IMR-90 (cell line): ENCODE measurements around the gene ABHD12B. TPM values are rescaled to one million over a fixed set of nuclear protein-coding genes. Genes with fewer than 3 reads are reported as not detected.

ENCODE experiments used
- ATAC-seq: fragments of 200-7000 bp; cut with Tn5 transposase; 2 replicates; pipeline ENCODE4 v1.9.1; 2020; ENCODE audit warnings: low read depth, mild to moderate bottlenecking, moderate library complexity
- BruUV-seq: library from RNA; stranded (reverse); fragments of 400-500 nt; replicated peaks from 2 replicates; lab custom pipeline; 2021; lab: Mats Ljungman, UMichigan
- CTCF ChIA-PET: fragments of 300-600 bp; formaldehyde crosslinking; extraction: SDS; loops from one replicate; lab custom pipeline; 2021; ENCODE audit warnings: antibody characterized with exemption; lab: Yijun Ruan, JAX
- POLR2A ChIA-PET: fragments of 300-600 bp; sonication (Branson Sonifier 250); formaldehyde crosslinking; loops from one replicate; lab custom pipeline; 2022; ENCODE audit warnings: antibody characterized with exemption; ENCODE audit not compliant: unreplicated experiment; lab: Charles Lee
- DNase-seq: peaks from one replicate; pipeline ENCODE4 v3.0.0; 2013
- H2AFZ ChIP-seq: replicated peaks from 2 replicates; pipeline ENCODE3; 2013; ENCODE audit warnings: low read length, mild to moderate bottlenecking; ENCODE audit not compliant: poor library complexity
- H2AK5ac ChIP-seq: 2 replicates; pipeline ENCODE4 v1.6.1; 2013; ENCODE audit warnings: low read depth, low read length, inconsistent platforms
- H2AK9ac ChIP-seq: replicated peaks from 2 replicates; pipeline ENCODE3; 2013; ENCODE audit warnings: mild to moderate bottlenecking, low read depth, low read length, moderate library complexity; ENCODE audit not compliant: poor library complexity
- H2BK120ac ChIP-seq: 2 replicates; pipeline ENCODE4 v1.6.1; 2013; ENCODE audit warnings: low read depth, low read length, inconsistent platforms
- H2BK15ac ChIP-seq: 3 replicates; pipeline ENCODE4 v1.6.1; 2013; ENCODE audit warnings: low read depth, low read length, inconsistent platforms
- H2BK20ac ChIP-seq: 2 replicates; pipeline ENCODE4 v1.6.1; 2013; ENCODE audit warnings: low read depth, mild to moderate bottlenecking, inconsistent platforms, low read length, moderate library complexity
- H2BK5ac ChIP-seq: 2 replicates; pipeline ENCODE4 v1.6.1; 2013; ENCODE audit warnings: mild to moderate bottlenecking, low read depth, low read length, inconsistent platforms; ENCODE audit not compliant: poor library complexity, severe bottlenecking
- H3K14ac ChIP-seq: replicated peaks from 2 replicates; pipeline ENCODE4 v1.6.1; 2013; ENCODE audit warnings: low read depth, low read length, inconsistent platforms
- H3K18ac ChIP-seq: 2 replicates; pipeline ENCODE4 v1.6.1; 2013; ENCODE audit warnings: low read depth, low read length, control low read depth
- H3K23ac ChIP-seq: 2 replicates; pipeline ENCODE4 v1.6.1; 2013; ENCODE audit warnings: low read depth, low read length, inconsistent platforms
- H3K27ac ChIP-seq: 2 replicates; pipeline ENCODE4 v1.5.1; 2013; ENCODE audit warnings: mild to moderate bottlenecking, control low read depth, low read length; ENCODE audit not compliant: insufficient read depth
- H3K27me3 ChIP-seq: 2 replicates; pipeline ENCODE4 v1.6.1; 2013; ENCODE audit warnings: low read length; ENCODE audit not compliant: control insufficient read depth, insufficient read depth
- H3K36me3 ChIP-seq: 2 replicates; pipeline ENCODE4 v1.6.1; 2013; ENCODE audit warnings: low read length, mixed read lengths; ENCODE audit not compliant: control insufficient read depth, insufficient read depth
- H3K4ac ChIP-seq: 2 replicates; pipeline ENCODE4 v1.6.1; 2013; ENCODE audit warnings: low read depth, low read length, inconsistent platforms
- H3K4me1 ChIP-seq: 2 replicates; pipeline ENCODE4 v1.6.1; 2013; ENCODE audit warnings: low read length, mixed read lengths; ENCODE audit not compliant: control insufficient read depth, insufficient read depth
- H3K4me2 ChIP-seq: 2 replicates; pipeline ENCODE4 v1.6.1; 2013; ENCODE audit warnings: low read depth, mild to moderate bottlenecking, control low read depth, low read length, moderate library complexity
- H3K4me3 ChIP-seq: 2 replicates; pipeline ENCODE4 v1.5.1; 2013; ENCODE audit warnings: low read depth, mild to moderate bottlenecking, control low read depth, low read length, moderate library complexity; ENCODE audit not compliant: insufficient read depth
- H3K56ac ChIP-seq: 2 replicates; pipeline ENCODE4 v1.6.1; 2013; ENCODE audit warnings: low read length, inconsistent platforms; ENCODE audit not compliant: insufficient read depth; ENCODE audit errors: extremely low read depth
- H3K79me1 ChIP-seq, 2 experiments: 2 replicates each; pipeline ENCODE4 v1.6.1; 2013; ENCODE audit warnings: low read length in 2 of 2, inconsistent platforms in 1 of 2, low read depth in 1 of 2
- H3K9ac ChIP-seq: 2 replicates; pipeline ENCODE4 v1.6.1; 2013; ENCODE audit warnings: low read depth, low read length, control low read depth
- H3K9me1 ChIP-seq: 2 replicates; pipeline ENCODE4 v1.6.1; 2013; ENCODE audit warnings: low read length, inconsistent platforms; ENCODE audit not compliant: insufficient read depth
- H3K9me3 ChIP-seq: 2 replicates; pipeline ENCODE4 v1.6.1; 2013; ENCODE audit warnings: low read length; ENCODE audit not compliant: control insufficient read depth, insufficient read depth
- H4K20me1 ChIP-seq: 2 replicates; pipeline ENCODE4 v1.6.1; 2013; ENCODE audit warnings: low read length, inconsistent platforms; ENCODE audit not compliant: insufficient read depth
- H4K5ac ChIP-seq: 2 replicates; pipeline ENCODE4 v1.6.1; 2013; ENCODE audit warnings: mild to moderate bottlenecking, low read depth, low read length, control low read depth
- H4K8ac ChIP-seq, 2 experiments: 2 replicates each; pipeline ENCODE4 v1.6.1; 2013; ENCODE audit warnings: low read depth in 2 of 2, low read length in 2 of 2, control low read depth in 1 of 2, inconsistent platforms in 1 of 2
- H4K91ac ChIP-seq: 2 replicates; pipeline ENCODE4 v1.6.1; 2013; ENCODE audit warnings: low read depth, low read length, inconsistent platforms; ENCODE audit not compliant: insufficient read depth
- BHLHE40 ChIP-seq: fragments of 150-350 bp; IDR thresholded peaks from 2 replicates; pipeline ENCODE4 v1.6.1; 2016; ENCODE audit warnings: mild to moderate bottlenecking, low read depth, low read length
- CEBPB ChIP-seq: IDR thresholded peaks from 2 replicates; pipeline ENCODE4 v1.6.1; 2012; ENCODE audit warnings: low read depth, low read length, improper control_type of control experiment
- CHD1 ChIP-seq: IDR thresholded peaks from 2 replicates; pipeline ENCODE4 v1.6.1; 2012; ENCODE audit warnings: low read depth, low read length, improper control_type of control experiment
- FOS ChIP-seq: fragments of 150-350 bp; IDR thresholded peaks from 2 replicates; pipeline ENCODE4 v1.6.1; 2016; ENCODE audit warnings: low read depth, low read length
- MAZ ChIP-seq: IDR thresholded peaks from 2 replicates; pipeline ENCODE4 v1.6.1; 2012; ENCODE audit warnings: low read depth, mild to moderate bottlenecking, low read length, improper control_type of control experiment, moderate library complexity, borderline replicate concordance
- NFE2L2 ChIP-seq: fragments of 150-350 bp; IDR thresholded peaks from 2 replicates; pipeline ENCODE4 v1.6.1; 2016; ENCODE audit warnings: low read depth, mild to moderate bottlenecking, low read length
- POLR2A ChIP-seq: IDR thresholded peaks from 2 replicates; pipeline ENCODE4 v1.6.1; 2012; ENCODE audit warnings: mild to moderate bottlenecking, low read depth, low read length
- RCOR1 ChIP-seq: IDR thresholded peaks from 2 replicates; pipeline ENCODE4 v1.6.1; 2012; ENCODE audit warnings: mild to moderate bottlenecking, low read length, improper control_type of control experiment; ENCODE audit not compliant: insufficient replicate concordance
- RFX5 ChIP-seq: IDR thresholded peaks from 2 replicates; pipeline ENCODE4 v1.8.0; 2012; ENCODE audit warnings: low read depth, mild to moderate bottlenecking, low read length, moderate library complexity
- SMC3 ChIP-seq: fragments of 150-350 bp; IDR thresholded peaks from 2 replicates; pipeline ENCODE4 v1.6.1; 2016; ENCODE audit warnings: low read depth, mild to moderate bottlenecking, antibody characterized with exemption, low read length, moderate library complexity
- WGBS, 2 experiments: methylation state at CpG; one replicate each; pipeline versions ENCODE4 v1.1.5 to v1.1.7; 2013; ENCODE audit warnings: missing lambda C conversion rate in 2 of 2; ENCODE audit not compliant: insufficient read length in 1 of 2; ENCODE audit errors: extremely low coverage in 2 of 2; 5-methylcytosine and 5-hydroxymethylcytosine counted together
- dilution Hi-C: fragments of 300-500 bp; cut with HindIII; formaldehyde crosslinking; loops from one replicate; pipeline ENCODE4 v1.14.3; 2018; ENCODE audit warnings: low sequenced_read_pairs; ENCODE audit not compliant: unreplicated experiment
- in situ Hi-C: fragments of 300-500 bp; cut with MboI; formaldehyde crosslinking; loops from 3 replicates; pipeline ENCODE4 v1.14.3; 2019; ENCODE audit warnings: low sequenced_read_pairs, inconsistent platforms, mixed read lengths
- intact Hi-C: fragments of 100-400 bp; cut with micrococcal nuclease; formaldehyde crosslinking; loops from 2 replicates; pipeline ENCODE4 v1.10.0; 2022
- polyA plus RNA-seq, 3 experiments: library from polyadenylated mRNA; depleted of rRNA; stranded (reverse); fragments of >200 nt; gene quantifications; 2 replicates each; pipeline ENCODE4 v1.2.3, GENCODE V29; 2012; ENCODE audit warnings: low replicate concordance in 1 of 3
- total RNA-seq: library from RNA; depleted of rRNA; stranded (reverse); fragments of >200 nt; gene quantifications from 2 replicates; pipeline ENCODE4 v1.2.3, GENCODE V29; 2012
- TF ChIP-seq, protein P1 (sequence below): fragments of 150-350 bp; IDR thresholded peaks from 2 replicates; pipeline ENCODE4 v1.6.1; 2016; ENCODE audit warnings: low read depth, mild to moderate bottlenecking, low read length, moderate library complexity, borderline replicate concordance
- TF ChIP-seq, protein P2 (sequence below): conservative IDR thresholded peaks from 2 replicates; pipeline ENCODE4 v1.5.1; 2012; ENCODE audit warnings: mild to moderate bottlenecking, low read depth, low read length, improper control_type of control experiment

The ABHD12B gene
- total and polyA plus RNA-seq, 2 of the 4 experiments (the other 2 are of a cell fraction), result 0.18 TPM; not detected in 1

DNA sequence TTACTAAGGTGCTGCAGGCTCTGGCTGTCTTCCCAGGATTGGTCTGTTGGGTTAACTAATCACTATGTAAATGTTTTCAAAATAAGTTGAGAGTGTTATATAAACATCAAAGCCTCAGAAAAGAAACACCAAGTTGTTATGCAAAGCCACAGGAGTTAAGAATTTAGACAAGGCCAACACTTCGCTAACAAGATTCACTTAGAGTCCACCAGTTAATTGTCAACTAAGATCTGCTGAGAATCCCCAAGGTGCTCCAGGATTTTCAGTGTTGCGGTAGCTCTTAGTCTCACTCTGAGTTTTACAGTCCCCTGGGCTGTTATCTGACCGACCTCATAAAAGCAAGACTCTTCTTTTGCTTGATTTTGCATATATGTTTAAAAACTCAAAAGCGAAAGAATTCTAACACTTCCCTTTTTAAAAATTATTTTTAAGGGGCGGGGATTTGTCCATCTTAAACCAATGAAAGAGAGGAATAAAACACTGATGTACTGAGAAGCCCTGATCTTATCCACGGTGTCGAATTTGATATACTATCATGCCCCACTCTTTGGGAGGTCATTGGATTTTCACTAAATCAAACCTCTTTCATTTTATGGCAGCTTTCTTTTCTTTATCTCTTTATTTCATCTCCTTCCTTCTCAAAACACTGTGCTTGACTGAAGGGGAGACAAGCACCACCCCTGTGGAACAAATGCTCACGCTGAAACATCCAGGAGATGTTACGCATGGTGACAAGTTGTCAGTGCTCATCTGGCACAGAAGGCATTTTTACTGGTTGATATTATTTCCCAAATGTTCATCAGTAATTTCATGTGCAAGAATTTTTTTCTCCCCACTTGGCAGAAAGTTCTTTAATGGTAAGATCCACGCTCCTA lies 47.9 kb upstream of the ABHD12B start (continued):
- TF ChIP-seq RCOR1, result no peak
- TF ChIP-seq MAZ, result no peak
- no peak for TF ChIP-seq FOS
- TF ChIP-seq SMC3, result no peak
- TF ChIP-seq CHD1, result no peak
- no peak for TF ChIP-seq POLR2A

DNA sequence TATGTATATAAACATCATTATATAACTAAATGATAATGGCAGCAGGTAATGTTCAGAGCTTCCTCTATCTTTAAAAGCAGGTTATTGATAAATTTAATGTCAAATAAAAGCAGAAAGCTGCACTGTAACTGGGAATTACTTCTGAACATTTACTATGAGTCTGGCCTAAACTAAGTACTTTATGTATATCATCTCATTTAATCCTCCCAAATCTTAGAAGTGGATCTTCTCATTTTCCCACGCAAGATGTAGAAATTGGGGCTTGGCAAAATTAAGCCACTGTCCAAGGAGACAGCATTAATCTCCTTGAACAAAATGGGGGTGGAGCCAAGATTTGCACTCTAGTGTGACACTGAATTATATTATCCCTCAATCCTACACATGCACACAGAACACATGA lies 46.5 kb upstream of the ABHD12B start:
- peaks cover 84% of the 10 kb centered on the region for H4K20me1 ChIP-seq
- ATAC-seq (no peak), DNase-seq (no peak)
- H3K27ac ChIP-seq, result no peak overlapping the region
- H3K27me3 ChIP-seq, result no peaks in the 10 kb centered on the region
- intact Hi-C loops (no loop called here), dilution Hi-C loops (no loop called here), in situ Hi-C loops (no loop called here)
- peaks cover 20% of the 10 kb centered on the region for H3K9me1 ChIP-seq
- no peak overlapping the region for H3K4ac ChIP-seq
- no peak overlapping the region for H2BK120ac ChIP-seq
- no peaks in the 10 kb centered on the region; the same call in 1 of the 2 replicates for H3K36me3 ChIP-seq
- no peaks in the 10 kb centered on the region for H3K9me3 ChIP-seq
- H3K79me1 ChIP-seq, result peaks cover 48 to 89% of the 10 kb centered on the region in 2 experiments
- no peak overlapping the region for H2AFZ ChIP-seq
- H2BK20ac ChIP-seq, result no peak overlapping the region
- peaks cover 22% of the 10 kb centered on the region for H3K4me1 ChIP-seq
- POLR2A ChIA-PET, result no interaction called here
- no peak overlapping the region for H3K14ac ChIP-seq
- no peak overlapping the region for H4K91ac ChIP-seq
- H2AK9ac ChIP-seq, result no peak overlapping the region
- H3K4me3 ChIP-seq, result no peak overlapping the region
- no peak overlapping the region for H3K23ac ChIP-seq
- H3K9ac ChIP-seq, result no peak overlapping the region
- no TSS peak for BruUV-seq
- H4K5ac ChIP-seq, result no peak overlapping the region
- H3K18ac ChIP-seq, result no peak overlapping the region
- H2BK15ac ChIP-seq, result no peak overlapping the region
- H3K56ac ChIP-seq, result no peak overlapping the region
- no CpG with 5 or more reads among the region's 1 CpG for WGBS, 2 experiments
- H2BK5ac ChIP-seq, result no peak overlapping the region
- H4K8ac ChIP-seq, result no peak overlapping the region
- CTCF ChIA-PET, result no interaction called here
- H2AK5ac ChIP-seq, result no peak overlapping the region
- H3K4me2 ChIP-seq, result no peak overlapping the region
- TF ChIP-seq MAZ (no peak), POLR2A (no peak), RFX5 (no peak), CHD1 (no peak), CEBPB (no peak), FOS (no peak), NFE2L2 (no peak), BHLHE40 (no peak), SMC3 (no peak)
- TF ChIP-seq, protein P1, sequence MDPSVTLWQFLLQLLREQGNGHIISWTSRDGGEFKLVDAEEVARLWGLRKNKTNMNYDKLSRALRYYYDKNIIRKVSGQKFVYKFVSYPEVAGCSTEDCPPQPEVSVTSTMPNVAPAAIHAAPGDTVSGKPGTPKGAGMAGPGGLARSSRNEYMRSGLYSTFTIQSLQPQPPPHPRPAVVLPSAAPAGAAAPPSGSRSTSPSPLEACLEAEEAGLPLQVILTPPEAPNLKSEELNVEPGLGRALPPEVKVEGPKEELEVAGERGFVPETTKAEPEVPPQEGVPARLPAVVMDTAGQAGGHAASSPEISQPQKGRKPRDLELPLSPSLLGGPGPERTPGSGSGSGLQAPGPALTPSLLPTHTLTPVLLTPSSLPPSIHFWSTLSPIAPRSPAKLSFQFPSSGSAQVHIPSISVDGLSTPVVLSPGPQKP, result no peak
- TF ChIP-seq, protein P2, sequence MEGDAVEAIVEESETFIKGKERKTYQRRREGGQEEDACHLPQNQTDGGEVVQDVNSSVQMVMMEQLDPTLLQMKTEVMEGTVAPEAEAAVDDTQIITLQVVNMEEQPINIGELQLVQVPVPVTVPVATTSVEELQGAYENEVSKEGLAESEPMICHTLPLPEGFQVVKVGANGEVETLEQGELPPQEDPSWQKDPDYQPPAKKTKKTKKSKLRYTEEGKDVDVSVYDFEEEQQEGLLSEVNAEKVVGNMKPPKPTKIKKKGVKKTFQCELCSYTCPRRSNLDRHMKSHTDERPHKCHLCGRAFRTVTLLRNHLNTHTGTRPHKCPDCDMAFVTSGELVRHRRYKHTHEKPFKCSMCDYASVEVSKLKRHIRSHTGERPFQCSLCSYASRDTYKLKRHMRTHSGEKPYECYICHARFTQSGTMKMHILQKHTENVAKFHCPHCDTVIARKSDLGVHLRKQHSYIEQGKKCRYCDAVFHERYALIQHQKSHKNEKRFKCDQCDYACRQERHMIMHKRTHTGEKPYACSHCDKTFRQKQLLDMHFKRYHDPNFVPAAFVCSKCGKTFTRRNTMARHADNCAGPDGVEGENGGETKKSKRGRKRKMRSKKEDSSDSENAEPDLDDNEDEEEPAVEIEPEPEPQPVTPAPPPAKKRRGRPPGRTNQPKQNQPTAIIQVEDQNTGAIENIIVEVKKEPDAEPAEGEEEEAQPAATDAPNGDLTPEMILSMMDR, result no peak
